WTC11 (cell line): ENCODE data around the gene ADCY10. TPM values are rescaled to one million over a fixed set of nuclear protein-coding genes. Genes with fewer than 3 reads are reported as not detected.
"Not testable (repeated sequence)": the region's sequence is repeated elsewhere in the genome, so short reads cannot be mapped to it uniquely, and the experiment has no call there.

Source experiments
- ATAC-seq: fragments of 200-7000 bp; cut with Tn5 transposase; 2 replicates; pipeline ENCODE4 v1.10.0; 2021; ENCODE audit warnings: mild to moderate bottlenecking, moderate library complexity
- CTCF ChIA-PET: fragments of 300-600 bp; sonication (Branson Sonifier 250); formaldehyde crosslinking; loops from one replicate; lab custom pipeline; 2021; ENCODE audit warnings: antibody characterized with exemption; lab: Charles Lee
- POLR2A ChIA-PET: fragments of 350-600 bp; sonication (Branson Sonifier 250); formaldehyde crosslinking; loops from one replicate; lab custom pipeline; 2021; ENCODE audit warnings: antibody characterized with exemption; lab: Charles Lee
- DNase-seq: peaks from one replicate; pipeline ENCODE4 v3.0.0; 2021; ENCODE audit warnings: low spot score
- H3K27ac Mint-ChIP-seq: 2 replicates; pipeline ENCODE4 v1.8.0; 2021; ENCODE audit warnings: mixed read lengths
- H3K27me3 Mint-ChIP-seq: 2 replicates; pipeline ENCODE4 v1.8.0; 2021; ENCODE audit warnings: low read depth, mild to moderate bottlenecking, moderate library complexity, mixed read lengths
- H3K36me3 Mint-ChIP-seq: 2 replicates; pipeline ENCODE4 v1.8.0; 2021; ENCODE audit warnings: mixed read lengths
- H3K4me1 Mint-ChIP-seq: 2 replicates; pipeline ENCODE4 v1.8.0; 2022; ENCODE audit warnings: mixed read lengths
- H3K4me3 Mint-ChIP-seq: 2 replicates; pipeline ENCODE4 v1.8.0; 2021; ENCODE audit warnings: mild to moderate bottlenecking, moderate library complexity, mixed read lengths
- H3K9me3 Mint-ChIP-seq: 2 replicates; pipeline ENCODE4 v1.8.0; 2021; ENCODE audit warnings: mixed read lengths
- E2F4 ChIP-seq: sonication (generic); formaldehyde crosslinking; IDR thresholded peaks from 2 replicates; pipeline ENCODE4 v1.8.1; 2022; ENCODE audit warnings: low read depth, mild to moderate bottlenecking, moderate library complexity, missing genetic modification reagents, borderline replicate concordance
- JAZF1 ChIP-seq: fragments of 250-450 bp; sonication (Bioruptor Pico); IDR thresholded peaks from 2 replicates; pipeline ENCODE4 v1.9.0; 2021; ENCODE audit warnings: moderate library complexity, mild to moderate bottlenecking, inconsistent platforms
- NFYB ChIP-seq: sonication (generic); formaldehyde crosslinking; conservative IDR thresholded peaks from 2 replicates; pipeline ENCODE4 v1.8.0; 2022; ENCODE audit warnings: low read depth, missing genetic modification reagents
- RELA ChIP-seq: sonication (generic); formaldehyde crosslinking; IDR thresholded peaks from 2 replicates; pipeline ENCODE4 v1.8.1; 2022; ENCODE audit warnings: missing genetic modification reagents, mild to moderate bottlenecking, borderline replicate concordance
- SMAD3 ChIP-seq: sonication (generic); formaldehyde crosslinking; IDR thresholded peaks from 2 replicates; pipeline ENCODE4 v1.8.0; 2022; ENCODE audit warnings: missing genetic modification reagents, mild to moderate bottlenecking, borderline replicate concordance
- SOX15 ChIP-seq: fragments of 250-450 bp; sonication (Bioruptor Pico); IDR thresholded peaks from 2 replicates; pipeline ENCODE4 v1.9.0; 2021; ENCODE audit warnings: mild to moderate bottlenecking
- STAT6 ChIP-seq: sonication (generic); formaldehyde crosslinking; conservative IDR thresholded peaks from 2 replicates; pipeline ENCODE4 v1.8.1; 2023; ENCODE audit warnings: mild to moderate bottlenecking, low read depth, missing genetic modification reagents, moderate library complexity
- TP53 ChIP-seq: sonication (generic); formaldehyde crosslinking; IDR thresholded peaks from 2 replicates; pipeline ENCODE4 v1.8.1; 2023; ENCODE audit warnings: mild to moderate bottlenecking, missing genetic modification reagents
- ZBTB43 ChIP-seq: sonication (generic); formaldehyde crosslinking; IDR thresholded peaks from 2 replicates; pipeline ENCODE4 v1.8.1; 2023; ENCODE audit warnings: mild to moderate bottlenecking, missing genetic modification reagents
- ZNF232 ChIP-seq: sonication (generic); formaldehyde crosslinking; IDR thresholded peaks from 2 replicates; pipeline ENCODE4 v1.8.0; 2022; ENCODE audit warnings: mild to moderate bottlenecking, missing genetic modification reagents
- ZNF423 ChIP-seq: fragments of 250-450 bp; sonication (Bioruptor Pico); IDR thresholded peaks from 2 replicates; pipeline ENCODE4 v2.1.2; 2022; ENCODE audit warnings: mild to moderate bottlenecking, moderate library complexity
- total RNA-seq: library from RNA; stranded (reverse); gene quantifications from 3 replicates; pipeline ENCODE4 v1.2.3, GENCODE V29; 2021
- TF ChIP-seq, protein P1 (sequence below): sonication (generic); formaldehyde crosslinking; IDR thresholded peaks from 2 replicates; pipeline ENCODE4 v1.8.1; 2023; ENCODE audit warnings: mild to moderate bottlenecking, moderate library complexity, missing genetic modification reagents
- TF ChIP-seq, protein P2 (sequence below): sonication (generic); formaldehyde crosslinking; IDR thresholded peaks from 2 replicates; pipeline ENCODE4 v1.8.1; 2022; ENCODE audit warnings: missing genetic modification reagents, borderline replicate concordance

Gene ADCY10
- total RNA-seq, 1 experiment from 2014 or later = 0.07 TPM

DNA sequence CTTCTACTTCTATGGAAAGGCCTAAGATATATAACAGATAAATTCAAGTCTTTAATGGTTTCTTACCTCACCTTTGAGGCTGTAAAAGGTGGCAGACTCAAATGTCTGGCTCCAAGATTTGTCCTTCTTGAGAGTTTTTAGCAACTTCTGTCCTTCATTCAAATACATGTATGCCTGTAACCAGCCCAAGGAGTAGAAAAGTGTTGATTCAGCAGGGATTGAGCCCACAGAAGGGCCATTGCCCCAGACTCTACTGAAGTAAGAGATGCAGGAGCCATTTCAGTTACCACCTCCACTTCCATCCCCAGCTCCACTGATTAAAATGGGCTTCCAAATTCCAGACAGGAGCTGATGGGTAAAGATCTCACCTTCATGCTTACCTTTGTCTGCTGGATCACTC is 80.0 kb downstream of the ADCY10 start (continued):
- TF ChIP-seq, protein P1, sequence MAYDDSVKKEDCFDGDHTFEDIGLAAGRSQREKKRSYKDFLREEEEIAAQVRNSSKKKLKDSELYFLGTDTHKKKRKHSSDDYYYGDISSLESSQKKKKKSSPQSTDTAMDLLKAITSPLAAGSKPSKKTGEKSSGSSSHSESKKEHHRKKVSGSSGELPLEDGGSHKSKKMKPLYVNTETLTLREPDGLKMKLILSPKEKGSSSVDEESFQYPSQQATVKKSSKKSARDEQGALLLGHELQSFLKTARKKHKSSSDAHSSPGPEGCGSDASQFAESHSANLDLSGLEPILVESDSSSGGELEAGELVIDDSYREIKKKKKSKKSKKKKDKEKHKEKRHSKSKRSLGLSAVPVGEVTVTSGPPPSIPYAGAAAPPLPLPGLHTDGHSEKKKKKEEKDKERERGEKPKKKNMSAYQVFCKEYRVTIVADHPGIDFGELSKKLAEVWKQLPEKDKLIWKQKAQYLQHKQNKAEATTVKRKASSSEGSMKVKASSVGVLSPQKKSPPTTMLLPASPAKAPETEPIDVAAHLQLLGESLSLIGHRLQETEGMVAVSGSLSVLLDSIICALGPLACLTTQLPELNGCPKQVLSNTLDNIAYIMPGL (CRISPR knock-in tag) = no peak
- TF ChIP-seq ZNF232 = no peak
- TF ChIP-seq ZNF423 (CRISPR knock-in tag) = no peak
- no peak for TF ChIP-seq TP53 (CRISPR knock-in tag)
- no peak for TF ChIP-seq NFYB (CRISPR knock-in tag)

DNA sequence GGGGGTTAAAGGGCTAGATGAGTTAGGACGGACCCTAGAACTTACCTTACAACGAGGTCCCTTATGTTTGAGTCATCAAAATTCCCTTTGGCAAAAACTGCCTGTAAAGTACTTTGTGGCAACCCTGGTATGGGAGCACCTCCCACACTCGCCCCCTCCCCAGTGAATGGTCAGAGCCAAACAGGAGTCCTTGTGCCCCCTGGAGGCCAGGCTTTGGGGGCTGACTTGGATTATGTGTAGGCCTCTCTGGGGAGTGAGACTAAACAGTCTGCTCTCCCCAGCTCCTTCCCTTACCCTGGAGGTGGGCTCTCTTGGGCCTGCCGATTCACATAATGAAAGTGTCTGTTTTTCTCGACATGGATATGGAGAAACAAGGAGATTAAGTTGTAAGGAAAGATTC is 81.2 kb downstream of the ADCY10 start:
- Mint-ChIP-seq H3K36me3 (no peaks in the 10 kb centered on the region), H3K27me3 (no peaks in the 10 kb centered on the region), H3K4me3 (no peak overlapping the region), H3K4me1 (peaks cover 26% of the 10 kb centered on the region), H3K9me3 (no peaks in the 10 kb centered on the region), H3K27ac (no peak overlapping the region)
- ChIA-PET POLR2A (no interaction called here), CTCF (interaction anchor here (1.8 kb wide), 1 partner anchor 250 kb away, joined by 7 read pairs; no protein-coding TSS in a partner anchor)
- DNase-seq (peak; percentile 51), ATAC-seq (peak; percentile 91)
- TF ChIP-seq STAT6 (CRISPR knock-in tag) = no peak
- TF ChIP-seq, protein P2, sequence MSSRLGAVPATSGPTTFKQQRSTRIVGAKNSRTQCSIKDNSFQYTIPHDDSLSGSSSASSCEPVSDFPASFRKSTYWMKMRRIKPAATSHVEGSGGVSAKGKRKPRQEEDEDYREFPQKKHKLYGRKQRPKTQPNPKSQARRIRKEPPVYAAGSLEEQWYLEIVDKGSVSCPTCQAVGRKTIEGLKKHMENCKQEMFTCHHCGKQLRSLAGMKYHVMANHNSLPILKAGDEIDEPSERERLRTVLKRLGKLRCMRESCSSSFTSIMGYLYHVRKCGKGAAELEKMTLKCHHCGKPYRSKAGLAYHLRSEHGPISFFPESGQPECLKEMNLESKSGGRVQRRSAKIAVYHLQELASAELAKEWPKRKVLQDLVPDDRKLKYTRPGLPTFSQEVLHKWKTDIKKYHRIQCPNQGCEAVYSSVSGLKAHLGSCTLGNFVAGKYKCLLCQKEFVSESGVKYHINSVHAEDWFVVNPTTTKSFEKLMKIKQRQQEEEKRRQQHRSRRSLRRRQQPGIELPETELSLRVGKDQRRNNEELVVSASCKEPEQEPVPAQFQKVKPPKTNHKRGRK (CRISPR knock-in tag) = no peak
- no peak for TF ChIP-seq JAZF1 (CRISPR knock-in tag)
- no peak for TF ChIP-seq ZBTB43 (CRISPR knock-in tag)
- TF ChIP-seq RELA = no peak
- no peak for TF ChIP-seq SMAD3
- no peak for TF ChIP-seq ZNF232
- TF ChIP-seq, protein P1 (CRISPR knock-in tag) = no peak
- no peak for TF ChIP-seq E2F4
- TF ChIP-seq SOX15 = no peak

DNA sequence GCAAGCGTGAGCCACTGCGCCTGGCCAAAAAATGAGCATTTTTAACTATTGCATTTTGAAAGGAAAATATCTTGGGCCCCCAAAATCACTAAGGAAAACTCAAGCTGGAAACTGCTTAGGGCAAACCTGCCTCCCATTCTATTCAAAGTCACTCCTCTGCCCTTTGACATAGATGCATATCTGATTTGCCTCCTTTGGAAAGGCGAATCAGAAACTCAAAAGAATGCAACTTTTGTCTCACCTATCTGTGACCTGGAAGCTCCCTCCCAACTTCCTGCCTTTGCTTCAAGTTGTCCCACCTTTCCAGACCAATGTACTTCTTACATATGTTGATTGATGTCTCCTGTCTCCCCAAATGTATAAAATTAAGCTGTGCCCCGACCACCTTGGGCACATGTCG is 83.3 kb downstream of the ADCY10 start:
- H3K4me3 Mint-ChIP-seq, DNase-seq, H3K36me3 Mint-ChIP-seq, H3K27me3 Mint-ChIP-seq, H3K9me3 Mint-ChIP-seq, H3K27ac Mint-ChIP-seq, ATAC-seq: not testable (repeated sequence)
- CTCF ChIA-PET = interaction anchor here (1.1 to 1.4 kb wide), 2 partner anchors 28 to 252 kb away, joined by 4 read pairs; no protein-coding TSS in a partner anchor
- POLR2A ChIA-PET = interaction anchor here (0.7 kb wide), 1 partner anchor 12 kb away, joined by 3 read pairs; no protein-coding TSS in a partner anchor
- H3K4me1 Mint-ChIP-seq = peaks cover 26% of the 10 kb centered on the region
